SH-SY5Y (cell line): Measurements from ENCODE around the gene LINC01488.

Source experiments
- GATA2 ChIP-seq: IDR thresholded peaks from 2 replicates; pipeline ENCODE4 v1.6.1; 2011; ENCODE audit warnings: mild to moderate bottlenecking, low read depth, low read length
- GATA3 ChIP-seq: IDR thresholded peaks from 2 replicates; pipeline ENCODE4 v1.6.1; 2011; ENCODE audit warnings: low read depth, mild to moderate bottlenecking, low read length, moderate library complexity

LINC01488 gene

GRCh38 chr11:69504576-69505335, 23.3 kb downstream of the LINC01488 start:
- TF ChIP-seq GATA2 = no peak
- TF ChIP-seq GATA3 = no peak

GRCh38 chr11:69508974-69509373, 27.5 kb downstream of the LINC01488 start:
- TF ChIP-seq GATA2 (no peak), GATA3 (no peak)

- TF ChIP-seq GATA3 = no peak
- no peak for TF ChIP-seq GATA2
Measured at GRCh38 chr11:69509381-69509780, 27.9 kb downstream of the LINC01488 start.

- no peak for TF ChIP-seq GATA2
- no peak for TF ChIP-seq GATA3
Measured at GRCh38 chr11:69509846-69510390, 28.5 kb downstream of the LINC01488 start.

GRCh38 chr11:69510471-69511357, 29.3 kb downstream of the LINC01488 start:
- TF ChIP-seq GATA2 = no peak
- TF ChIP-seq GATA3 = no peak

- TF ChIP-seq GATA3 (no peak), GATA2 (no peak)
Measured at GRCh38 chr11:69511358-69512055, 30.0 kb downstream of the LINC01488 start.

- TF ChIP-seq GATA3 = no peak
- TF ChIP-seq GATA2 = no peak
Measured at GRCh38 chr11:69512136-69512535, 30.7 kb downstream of the LINC01488 start.

- no peak for TF ChIP-seq GATA3
- TF ChIP-seq GATA2 = no peak
Measured at GRCh38 chr11:69512790-69513189, 31.3 kb downstream of the LINC01488 start.

- no peak for TF ChIP-seq GATA3
- no peak for TF ChIP-seq GATA2
Measured at GRCh38 chr11:69513196-69513595, 31.7 kb downstream of the LINC01488 start.

GRCh38 chr11:69513663-69514224, 32.3 kb downstream of the LINC01488 start:
- TF ChIP-seq GATA3 = no peak
- TF ChIP-seq GATA2 = no peak

- TF ChIP-seq GATA3 = no peak
- TF ChIP-seq GATA2 = no peak
Measured at GRCh38 chr11:69514771-69515170, 33.3 kb downstream of the LINC01488 start.

GRCh38 chr11:69515271-69516245, 34.1 kb downstream of the LINC01488 start:
- no peak for TF ChIP-seq GATA2
- TF ChIP-seq GATA3 = no peak
